Measurements from ENCODE around the gene PCDH9. TPM values are rescaled to one million over a fixed set of nuclear protein-coding genes. Genes with fewer than 3 reads are reported as not detected.

Gene PCDH9
- total and polyA plus RNA-seq, 8 donors = 0.46 to 3.8 (median 1.5) TPM

- no peak for DNase-seq
- no peak for ATAC-seq
- WGBS, 2 donors = 64 to 88% methylated on average over 2 of the region's 2 CpGs
- H3K27ac ChIP-seq = no peak overlapping the region
- FAIRE-seq = no peak
- no peaks in the 10 kb centered on the region for H3K4me1 ChIP-seq
- no peaks in the 10 kb centered on the region for H3K9me3 ChIP-seq
- no peak overlapping the region for H3K4me3 ChIP-seq
- TF ChIP-seq CTCF (IDR thresholded peaks at IDR 0.05) = no peak
- intact Hi-C loops (cut with DNase I) = no loop called here
- no peaks in the 10 kb centered on the region for H3K36me3 ChIP-seq
- no peaks in the 10 kb centered on the region for H3K27me3 ChIP-seq
These were observed 439.3 kb downstream of the PCDH9 start for GRCh38 chr13:66790861-66791260.

- TF ChIP-seq CTCF (IDR thresholded peaks at IDR 0.05) = no peak
- DNase-seq = no peak
- Histone ChIP-seq H3K36me3 (no peaks in the 10 kb centered on the region), H3K27ac (no peak overlapping the region), H3K9me3 (no peaks in the 10 kb centered on the region), H3K4me3 (no peak overlapping the region), H3K27me3 (no peaks in the 10 kb centered on the region), H3K4me1 (no peaks in the 10 kb centered on the region)
- FAIRE-seq = no peak
- intact Hi-C loops (cut with DNase I) = no loop called here
- ATAC-seq = no peak
- WGBS, 2 donors = 64 to 74% methylated on average over 2 of the region's 2 CpGs
These were observed 448.9 kb downstream of the PCDH9 start for GRCh38 chr13:66781241-66781640.

GRCh38 chr13:66780814-66781213 lies 449.3 kb downstream of the PCDH9 start:
- Histone ChIP-seq H3K4me3 (no peak overlapping the region), H3K27ac (no peak overlapping the region), H3K4me1 (no peaks in the 10 kb centered on the region), H3K9me3 (no peaks in the 10 kb centered on the region), H3K36me3 (no peaks in the 10 kb centered on the region), H3K27me3 (no peaks in the 10 kb centered on the region)
- TF ChIP-seq CTCF (IDR thresholded peaks at IDR 0.05) = no peak
- ATAC-seq = no peak
- no peak for FAIRE-seq
- intact Hi-C loops (cut with DNase I) = no loop called here
- DNase-seq = no peak
- WGBS, 2 donors = 58 to 69% methylated on average over 3 of the region's 3 CpGs

- DNase-seq (no peak), ATAC-seq (no peak), FAIRE-seq (no peak)
- H3K4me1 ChIP-seq = no peaks in the 10 kb centered on the region
- H3K27ac ChIP-seq = no peak overlapping the region
- no peak overlapping the region for H3K4me3 ChIP-seq
- intact Hi-C loops (cut with DNase I) = no loop called here
- H3K9me3 ChIP-seq = no peaks in the 10 kb centered on the region
- no peaks in the 10 kb centered on the region for H3K27me3 ChIP-seq
- WGBS, 2 donors = 83 to 85% methylated on average over 1 of the region's 1 CpG
- H3K36me3 ChIP-seq = no peaks in the 10 kb centered on the region
- no peak for TF ChIP-seq CTCF (IDR thresholded peaks at IDR 0.05)
These were observed 451.7 kb downstream of the PCDH9 start for GRCh38 chr13:66778461-66778860.

GRCh38 chr13:66775196-66775595 lies 454.9 kb downstream of the PCDH9 start:
- Histone ChIP-seq H3K27me3 (no peaks in the 10 kb centered on the region), H3K9me3 (no peaks in the 10 kb centered on the region), H3K4me3 (no peak overlapping the region), H3K4me1 (no peaks in the 10 kb centered on the region), H3K27ac (no peak overlapping the region), H3K36me3 (no peaks in the 10 kb centered on the region)
- WGBS, 2 donors = 49 to 59% methylated on average over 3 of the region's 3 CpGs
- intact Hi-C loops (cut with DNase I) = no loop called here
- DNase-seq (no peak), ATAC-seq (no peak), FAIRE-seq (no peak)
- TF ChIP-seq CTCF (IDR thresholded peaks at IDR 0.05) = no peak
